HG03045 (cell line): ENCODE results near the gene HSPG2.
"Not testable (repeated sequence)": the region's sequence is repeated elsewhere in the genome, so short reads cannot be mapped to it uniquely, and the experiment has no call there.

ENCODE experiments used
- ATAC-seq: cut with Tn5 transposase; IDR thresholded peaks from one replicate; pipeline ENCODE4 v1.9.1; 2021; ENCODE audit warnings: mild to moderate bottlenecking, moderate library complexity; ENCODE audit not compliant: unreplicated experiment

HSPG2 gene

DNA sequence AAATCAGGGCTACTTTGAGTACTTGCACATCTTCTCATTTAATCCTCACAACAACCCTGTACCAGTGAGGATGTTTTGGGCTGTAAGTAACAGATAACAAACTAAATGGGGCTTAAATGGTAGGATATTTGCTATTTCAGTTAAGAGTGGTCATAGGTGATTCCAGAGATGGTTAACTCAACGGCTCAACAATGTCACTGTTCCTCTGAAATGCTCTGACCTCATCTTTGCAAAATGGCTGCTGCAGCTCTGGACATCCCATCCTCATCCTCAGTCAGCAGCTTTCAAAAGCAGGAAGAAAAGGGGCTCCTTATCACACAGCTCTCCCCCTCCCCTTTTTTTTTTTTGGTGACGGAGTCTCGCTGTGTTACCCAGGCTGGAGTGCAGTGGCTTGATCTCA, 123.6 kb downstream of the HSPG2 start:
- no peak for ATAC-seq

DNA sequence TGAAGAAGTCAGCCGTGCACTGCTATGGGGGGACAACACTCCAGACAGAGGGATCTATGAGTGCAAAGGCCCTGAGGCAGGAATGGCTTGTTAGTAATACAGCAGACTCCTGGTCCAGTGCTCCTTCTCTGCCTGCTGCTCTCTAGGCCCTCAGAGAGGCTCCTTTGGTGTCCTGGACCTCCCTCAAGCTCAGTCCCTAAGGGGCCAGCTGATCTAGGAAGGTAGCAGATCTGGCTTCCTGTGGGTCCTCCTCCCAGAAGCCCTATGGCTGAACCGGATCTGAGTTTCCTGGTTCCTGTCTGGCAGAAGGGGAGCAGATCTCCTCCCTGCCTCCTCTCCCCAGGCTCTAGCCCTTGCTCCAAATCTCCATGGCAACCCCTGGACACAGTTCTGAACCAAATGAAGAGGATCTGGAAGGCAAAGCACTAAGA, 125.2 kb downstream of the HSPG2 start, which contains the start of gene LDLRAD2:
LDLRAD2 (plus strand) TSS at position 391 of the 431 bp plus-strand sequence. CDS start 187 bp downstream, outside the sequence.
- ATAC-seq, result no peak

- ATAC-seq, result no peak
These were observed 132.6 kb downstream of the HSPG2 start for GRCh38 chr1:21804536-21804935.

DNA sequence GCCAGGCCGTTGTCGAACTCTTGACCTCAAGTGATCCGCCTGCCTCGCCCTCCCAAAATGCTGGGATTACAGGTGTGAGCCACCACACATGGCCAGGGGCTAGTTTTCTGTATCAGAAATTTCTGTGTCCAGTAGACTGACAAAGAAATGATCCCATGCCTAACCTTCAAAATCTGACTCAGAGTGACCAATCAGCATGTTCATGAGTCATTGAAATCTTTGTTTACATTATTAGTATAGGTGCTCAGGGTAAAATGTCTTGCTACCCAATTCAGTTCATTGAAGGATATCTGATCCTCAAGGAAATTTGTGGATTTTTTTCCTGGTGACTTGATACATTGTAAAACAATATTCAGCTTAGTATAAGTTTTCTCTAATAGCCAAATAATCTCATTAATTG, 136.0 kb downstream of the HSPG2 start:
- ATAC-seq, result no peak

DNA sequence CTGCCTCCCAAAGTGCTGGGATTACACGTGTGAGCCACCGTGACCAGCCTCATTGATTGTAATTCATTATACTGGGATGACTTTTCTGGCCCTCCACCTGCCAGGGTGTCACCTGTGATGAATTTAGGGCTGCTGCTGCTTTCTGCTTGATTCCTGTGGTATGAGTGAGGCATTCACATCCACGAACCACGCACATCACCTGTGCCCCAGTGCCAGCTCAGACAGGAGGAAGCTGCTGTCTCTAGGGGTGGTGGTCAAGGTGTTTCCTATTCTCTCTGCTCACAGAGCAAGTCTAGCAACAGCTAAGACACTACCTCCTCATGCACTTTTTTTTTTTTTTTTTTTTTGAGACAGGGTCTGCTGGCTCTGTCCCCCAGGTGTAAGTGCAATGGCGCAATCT, 137.4 kb downstream of the HSPG2 start:
- no peak for ATAC-seq

GRCh38 chr1:21795075-21795474, 142.0 kb downstream of the HSPG2 start:
- no peak for ATAC-seq

GRCh38 chr1:21794656-21795055, 142.5 kb downstream of the HSPG2 start:
- no peak for ATAC-seq

DNA sequence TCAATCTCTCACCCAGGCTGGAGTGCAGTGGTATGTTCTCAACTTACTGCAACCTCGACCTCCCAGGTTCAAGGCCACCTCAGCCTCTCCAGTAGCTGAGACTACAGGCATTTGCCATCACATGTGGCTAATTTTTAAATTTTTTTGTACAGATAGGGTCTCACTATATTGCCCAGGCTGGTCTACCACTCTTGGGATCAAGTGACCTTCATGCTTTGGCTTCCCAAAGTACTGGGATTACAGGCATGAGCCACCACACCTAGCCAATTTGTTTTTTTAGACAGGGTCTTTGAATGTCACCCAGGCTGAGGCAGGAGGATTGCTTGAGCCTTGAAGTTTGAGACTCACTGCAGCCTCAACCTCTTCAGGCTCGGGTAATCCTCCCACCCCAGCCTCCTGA, 144.0 kb downstream of the HSPG2 start:
- ATAC-seq, result no peak

GRCh38 chr1:21786640-21787039, 150.5 kb downstream of the HSPG2 start:
- ATAC-seq, result no peak

DNA sequence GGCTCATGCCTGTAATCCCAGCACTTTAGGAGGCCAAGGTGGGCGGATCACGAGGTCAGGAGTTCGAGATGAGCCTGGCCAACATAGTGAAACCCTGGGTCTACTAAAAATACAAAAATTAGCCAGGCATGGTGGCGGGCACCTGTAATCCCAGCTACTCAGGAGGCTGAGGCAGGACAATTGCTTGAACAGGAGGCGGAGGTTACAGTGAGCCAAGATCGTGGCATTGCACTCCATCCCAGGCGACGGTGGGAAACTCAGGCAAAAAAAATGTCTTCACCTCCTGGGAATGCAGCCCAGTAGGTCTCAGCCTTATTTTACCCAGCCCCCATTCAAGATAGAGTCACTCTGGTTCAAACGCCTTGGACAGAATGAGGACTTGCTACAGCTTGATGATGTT, 151.3 kb downstream of the HSPG2 start:
- ATAC-seq, result not testable (repeated sequence)

DNA sequence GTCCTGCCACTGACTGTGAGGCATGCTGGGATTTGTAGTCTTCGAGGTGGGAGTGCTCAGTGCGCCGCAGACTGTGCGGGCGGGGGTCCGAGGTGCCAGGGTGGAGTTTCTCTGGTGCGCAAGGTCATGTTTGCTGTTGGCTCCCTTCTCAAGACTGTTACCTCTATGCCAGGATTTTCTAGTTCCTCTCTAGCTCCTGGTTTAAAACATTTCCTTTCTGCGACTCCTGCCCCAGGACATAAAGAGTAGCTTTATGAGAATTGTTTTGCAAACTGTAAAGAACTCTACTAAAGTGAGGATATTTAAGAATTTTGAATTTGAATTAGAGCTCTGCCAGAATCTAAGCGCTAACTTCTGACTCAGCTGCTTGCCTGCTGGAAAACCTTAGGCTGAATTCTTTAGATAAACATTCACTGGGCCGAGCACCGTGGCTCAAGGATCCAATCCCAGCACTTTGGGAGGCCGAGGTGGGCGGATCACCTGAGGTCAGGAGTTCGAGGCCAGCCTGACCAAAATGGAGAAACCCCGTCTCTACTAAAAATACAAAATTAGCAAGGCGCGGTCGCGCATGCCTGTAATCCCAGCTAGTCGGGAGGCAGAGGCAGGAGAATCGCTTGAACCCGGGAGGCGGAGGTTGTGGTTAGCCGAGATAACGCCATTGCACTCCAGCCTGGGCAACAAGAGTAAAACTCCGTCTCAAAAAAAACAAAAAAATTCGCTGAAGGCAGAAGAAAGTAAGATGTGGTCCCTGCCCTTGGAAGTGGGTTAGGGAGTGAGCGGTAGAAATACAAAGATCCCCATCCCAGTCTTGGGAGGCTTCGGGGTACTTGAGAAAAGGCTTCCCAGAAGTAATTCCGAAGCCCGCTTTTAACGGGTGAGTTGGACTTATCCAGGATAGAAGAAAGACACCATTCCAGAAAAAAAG, 153.2 kb downstream of the HSPG2 start:
- ATAC-seq, result no peak

- ATAC-seq, result peak; percentile 71
These were observed 154.0 kb downstream of the HSPG2 start, which contains the start of gene USP48 for GRCh38 chr1:21782868-21783678. Gene USP48 (minus strand): TSS chr1:21783149. CDS start chr1:21782957, 192 bp downstream.

DNA sequence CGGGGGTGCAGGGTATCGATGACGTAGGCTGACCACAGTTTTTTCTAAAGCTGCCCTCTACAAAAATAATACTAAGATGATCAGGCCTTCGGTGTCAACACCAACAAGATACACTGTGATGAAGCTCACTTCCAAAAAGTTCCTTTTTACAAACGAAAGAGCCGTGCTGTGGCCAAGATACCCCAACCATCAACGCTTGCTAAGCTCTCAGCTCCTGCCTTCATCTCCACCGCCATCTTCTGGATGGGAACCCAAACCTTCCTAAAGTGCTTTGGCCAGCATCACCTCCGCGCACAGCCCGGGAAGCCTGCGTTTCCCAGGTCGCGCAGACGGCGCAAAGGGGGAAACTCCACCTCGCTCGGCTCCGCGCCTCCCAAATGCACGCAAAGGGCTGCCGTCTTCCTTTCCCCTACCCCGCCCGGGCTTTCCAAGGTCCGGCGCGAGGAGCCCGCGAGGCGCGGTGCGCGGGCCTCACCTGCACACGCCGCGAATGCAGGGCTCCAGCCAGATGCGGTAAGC, 154.7 kb downstream of the HSPG2 start:
- ATAC-seq, result peak; percentile 25

DNA sequence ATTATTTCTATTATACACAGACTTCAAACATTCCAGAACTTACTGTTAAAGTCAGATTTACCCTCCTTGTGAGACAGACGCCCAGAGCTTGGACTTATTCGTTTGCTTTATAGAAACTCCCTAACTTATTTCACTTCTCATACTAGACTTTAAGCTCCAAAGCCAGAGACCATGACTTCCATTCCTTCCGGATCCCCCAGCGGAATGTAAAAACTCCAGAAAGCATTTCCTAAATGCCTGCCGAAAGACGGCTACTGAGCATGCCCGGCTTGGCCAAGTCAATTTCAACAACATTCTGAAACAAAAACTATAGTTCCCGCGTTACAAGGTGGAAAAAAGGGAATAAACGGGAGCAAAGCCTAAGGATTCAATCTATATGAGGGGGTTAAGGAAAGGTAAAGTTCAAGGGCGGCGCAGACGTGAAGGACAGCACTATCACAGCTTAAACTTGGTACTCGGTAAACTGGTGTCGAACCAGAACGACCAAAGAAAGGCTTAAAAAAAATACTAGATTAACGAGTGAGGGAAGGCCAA, 155.2 kb downstream of the HSPG2 start:
- ATAC-seq, result no peak

DNA sequence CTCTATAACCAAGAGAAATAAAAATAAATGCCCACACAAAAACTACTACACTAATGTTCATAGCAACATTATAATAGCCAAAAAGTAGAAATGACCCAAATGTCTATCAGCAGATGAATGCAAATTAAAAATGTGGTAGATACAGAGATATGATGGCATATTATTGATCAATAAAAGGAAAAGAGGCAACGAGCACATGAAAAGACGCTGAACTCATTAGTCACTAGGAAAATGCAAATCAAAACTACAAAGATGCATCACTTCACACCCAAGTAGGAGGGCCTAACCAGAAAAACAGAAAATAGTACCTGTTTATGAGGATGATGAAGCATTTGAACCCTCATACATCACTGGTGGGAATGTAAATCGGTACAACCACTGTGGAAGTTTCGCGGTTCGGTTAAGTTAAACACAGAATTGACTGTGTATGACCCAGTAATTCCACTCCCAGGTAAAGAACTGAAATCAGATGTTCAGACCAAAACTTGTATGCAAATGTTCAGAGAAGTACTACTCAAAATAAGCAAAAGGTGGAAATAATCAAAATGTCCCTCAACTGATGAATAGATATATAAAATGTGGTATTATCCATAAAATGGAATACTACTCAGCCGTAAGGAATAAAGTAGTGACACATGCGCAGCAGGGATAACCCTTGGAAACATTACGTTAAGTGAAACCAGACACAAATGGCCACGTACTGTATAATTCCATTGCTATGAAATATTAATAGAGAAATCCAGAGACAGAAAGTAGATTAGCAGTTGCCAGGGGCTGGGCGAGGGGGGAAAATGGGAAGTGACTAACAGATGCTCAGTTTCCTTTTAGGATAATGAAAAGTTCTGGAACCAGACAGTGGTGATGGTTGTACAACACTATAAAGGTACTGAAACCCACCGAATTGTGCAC, 157.2 kb downstream of the HSPG2 start:
- ATAC-seq, result peak; percentile 17

DNA sequence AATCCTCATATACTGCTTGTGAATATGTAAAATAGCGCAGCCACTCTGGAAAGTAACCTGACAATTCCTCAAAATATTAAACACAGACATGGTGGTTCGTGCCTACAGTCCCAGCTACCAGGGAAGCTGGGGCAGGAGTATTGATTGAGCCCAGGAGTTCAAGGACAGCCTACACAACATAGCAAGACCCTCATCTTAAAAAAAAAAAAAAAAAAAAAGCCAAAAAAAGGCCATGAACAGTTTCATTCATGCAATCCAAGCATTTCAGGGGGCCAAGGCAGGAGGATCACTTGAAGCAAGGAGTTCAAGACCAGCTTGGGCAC, 158.7 kb downstream of the HSPG2 start:
- ATAC-seq, result no peak

GRCh38 chr1:21776925-21777324, 160.2 kb downstream of the HSPG2 start:
- not testable (repeated sequence) for ATAC-seq

GRCh38 chr1:21775985-21776562, 161.0 kb downstream of the HSPG2 start:
- ATAC-seq, result no peak

DNA sequence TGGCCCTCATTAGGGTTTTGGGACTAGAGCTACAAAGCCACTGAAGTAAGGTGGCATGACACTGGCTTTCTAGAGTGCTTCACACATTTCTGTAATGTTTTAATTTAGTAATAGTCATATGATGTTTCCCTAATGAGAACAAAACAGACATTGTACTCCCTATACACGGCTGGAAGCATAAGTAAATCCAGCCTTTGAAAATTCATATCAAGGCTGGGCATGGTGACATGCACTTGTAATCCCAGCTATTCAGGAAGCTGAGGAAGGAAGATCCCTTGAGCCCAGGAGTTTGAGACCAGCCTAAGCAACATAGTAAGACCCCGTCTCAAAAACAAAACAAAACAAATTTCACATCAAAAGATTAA, 161.6 kb downstream of the HSPG2 start:
- ATAC-seq, result no peak
